Endothelial cell of umbilical vein (primary cell): ENCODE results near the gene ANXA4. TPM values are rescaled to one million over a fixed set of nuclear protein-coding genes. Genes with fewer than 3 reads are reported as not detected.

Source experiments
- BruUV-seq: library from RNA; stranded (reverse); fragments of 400-500 nt; replicated peaks from 2 replicates; lab custom pipeline; 2021; lab: Mats Ljungman, UMichigan
- CTCF ChIA-PET: fragments of 300-600, 350-600 bp; sonication (Branson Sonifier 250); formaldehyde crosslinking; loops from one replicate; lab custom pipeline; 2021; ENCODE audit warnings: antibody characterized with exemption, inconsistent platforms; lab: Charles Lee
- POLR2A ChIA-PET: fragments of 300-600, 350-600 bp; sonication (Branson Sonifier 250); formaldehyde crosslinking; loops from one replicate; lab custom pipeline; 2021; ENCODE audit warnings: antibody characterized with exemption, inconsistent platforms; lab: Charles Lee
- DNase-seq: peaks from one replicate; pipeline ENCODE4 v3.0.0-alpha.2; 2011; ENCODE audit warnings: low read depth, low spot score
- FAIRE-seq: peaks from 2 replicates; lab custom pipeline; 2011; peaks lifted over from hg19 to GRCh38; lab: Jason Lieb, UNC
- H2AFZ ChIP-seq: 2 replicates; pipeline ENCODE4 v1.6.0; 2012; ENCODE audit warnings: low read depth, low read length, control low read depth, inconsistent platforms
- H3K27ac ChIP-seq: 2 replicates; pipeline ENCODE4 v1.5.1; 2011; ENCODE audit warnings: low read depth, mild to moderate bottlenecking, control low read depth, low read length, moderate library complexity; ENCODE audit not compliant: insufficient read depth
- H3K27me3 ChIP-seq, 2 experiments: 2 replicates each; pipeline versions ENCODE4 v1.6.0 to v1.6.1; 2011; ENCODE audit warnings: low read length in 2 of 2, mixed read lengths in 1 of 2; ENCODE audit not compliant: control insufficient read depth in 2 of 2, insufficient read depth in 2 of 2
- H3K36me3 ChIP-seq, 2 experiments: 2 replicates in 1 of 2; 3 replicates in 1 of 2; pipeline ENCODE4 v1.5.1; 2011; ENCODE audit warnings: low read length in 2 of 2, mild to moderate bottlenecking in 1 of 2, moderate library complexity in 1 of 2; ENCODE audit not compliant: control insufficient read depth in 2 of 2, insufficient read depth in 2 of 2; ENCODE audit errors: extremely low read depth in 1 of 2
- H3K4me1 ChIP-seq: 3 replicates; pipeline ENCODE4 v1.5.1; 2011; ENCODE audit warnings: mild to moderate bottlenecking, low read length; ENCODE audit not compliant: control insufficient read depth, insufficient read depth; ENCODE audit errors: extremely low read depth
- H3K4me2 ChIP-seq: 2 replicates; pipeline ENCODE4 v1.6.1; 2011; ENCODE audit warnings: low read length, control low read depth, mixed read lengths; ENCODE audit not compliant: insufficient read depth
- H3K4me3 ChIP-seq, 3 experiments: fragments of 200-600 bp in 1 of 3; sonication (generic), shearing (Covaris generic) in 1 of 3; replicated peaks in 1 of 3; 2 replicates each; pipeline ENCODE4 v1.5.1; 2011 to 2016; ENCODE audit warnings: control low read depth in 3 of 3, low read length in 3 of 3, mild to moderate bottlenecking in 2 of 3, inconsistent platforms in 1 of 3, low read depth in 1 of 3, moderate library complexity in 1 of 3; ENCODE audit not compliant: insufficient read depth in 1 of 3
- H3K79me2 ChIP-seq: 2 replicates; pipeline ENCODE4 v1.6.0; 2012; ENCODE audit warnings: low read length, inconsistent platforms; ENCODE audit not compliant: control insufficient read depth, insufficient read depth
- H3K9ac ChIP-seq: replicated peaks from 2 replicates; pipeline ENCODE3; 2011; ENCODE audit warnings: low read length, control low read depth; ENCODE audit not compliant: insufficient read depth; ENCODE audit errors: extremely low read depth
- H3K9me1 ChIP-seq: replicated peaks from 3 replicates; pipeline ENCODE4 v1.6.0; 2011; ENCODE audit warnings: mild to moderate bottlenecking, low read length; ENCODE audit not compliant: control insufficient read depth, insufficient read depth; ENCODE audit errors: extremely low read depth
- H3K9me3 ChIP-seq: replicated peaks from 2 replicates; pipeline ENCODE4 v1.5.1; 2012; ENCODE audit warnings: low read length, inconsistent platforms; ENCODE audit not compliant: control insufficient read depth, insufficient read depth
- H4K20me1 ChIP-seq: replicated peaks from 2 replicates; pipeline ENCODE3; 2011; ENCODE audit warnings: mild to moderate bottlenecking, low read length; ENCODE audit not compliant: control insufficient read depth, insufficient read depth; ENCODE audit errors: extremely low read depth
- EZH2 ChIP-seq: IDR thresholded peaks from 2 replicates; pipeline ENCODE4 v1.6.1; 2012; ENCODE audit warnings: borderline replicate concordance, low read depth, mild to moderate bottlenecking, moderate library complexity, low read length, inconsistent platforms; ENCODE audit not compliant: severe bottlenecking
- FOS ChIP-seq: IDR thresholded peaks from 2 replicates; pipeline ENCODE4 v1.6.1; 2011; ENCODE audit warnings: mild to moderate bottlenecking, low read length, moderate library complexity, borderline replicate concordance; ENCODE audit not compliant: insufficient read depth
- GATA2 ChIP-seq: IDR thresholded peaks from 2 replicates; pipeline ENCODE4 v1.7.0; 2011; ENCODE audit warnings: low read depth, mild to moderate bottlenecking, moderate library complexity, mixed read lengths, low read length; ENCODE audit not compliant: insufficient read length, insufficient read depth
- JUN ChIP-seq: IDR thresholded peaks from 2 replicates; pipeline ENCODE4 v1.6.1; 2011; ENCODE audit warnings: borderline replicate concordance, low read depth; ENCODE audit not compliant: insufficient read length, insufficient read depth
- MAX ChIP-seq: IDR thresholded peaks from 2 replicates; pipeline ENCODE4 v1.6.1; 2011; ENCODE audit not compliant: insufficient read depth, insufficient read length
- MYC ChIP-seq: IDR thresholded peaks from one replicate; pipeline ENCODE4 v1.6.1; 2011; ENCODE audit warnings: mild to moderate bottlenecking, low read depth, low read length
- POLR2A ChIP-seq: IDR thresholded peaks from 2 replicates; pipeline ENCODE4 v1.6.1; 2012; ENCODE audit warnings: low read depth, mild to moderate bottlenecking, control low read depth, low read length
- POLR2AphosphoS5 ChIP-seq: IDR thresholded peaks from 2 replicates; pipeline ENCODE4 v1.6.1; 2012; ENCODE audit warnings: low read depth, mild to moderate bottlenecking, control low read depth, low read length, moderate library complexity; ENCODE audit not compliant: insufficient read depth
- dilution Hi-C: fragments of 300-500 bp; cut with MboI; formaldehyde crosslinking; loops from one replicate; pipeline ENCODE4 v1.15.0; 2019; ENCODE audit warnings: low sequenced_read_pairs; ENCODE audit not compliant: extremely low pct_ligation_motif_present
- intact Hi-C: fragments of 100-400 bp; cut with micrococcal nuclease; formaldehyde crosslinking; loops from one replicate; pipeline ENCODE4 v1.10.0; 2022
- polyA plus RNA-seq, 4 experiments: library from polyadenylated mRNA; depleted of rRNA in 3 of 4; stranded (reverse) in 3 of 4; unstranded in 1 of 4; fragments of >200 nt; gene quantifications; 2 replicates each; pipeline versions ENCODE4 v1.2.1 to v1.2.3, GENCODE V29; 2011 to 2012; ENCODE audit warnings: missing spikeins in 1 of 4
- total RNA-seq: library from RNA; stranded (reverse); gene quantifications from 2 replicates; pipeline ENCODE4 v1.2.3, GENCODE V29; 2021
- TF ChIP-seq, protein P1 (sequence below), 2 donors: IDR thresholded peaks; 1 replicate in 1 of 2; 2 replicates in 1 of 2; pipeline ENCODE4 v1.5.1; 2011; ENCODE audit warnings: low read length in 2 of 2, mild to moderate bottlenecking in 2 of 2, moderate library complexity in 2 of 2, control low read depth in 1 of 2, inconsistent platforms in 1 of 2, low read depth in 1 of 2; ENCODE audit not compliant: insufficient read depth in 1 of 2; ENCODE audit errors: extremely low read depth in 1 of 2

The ANXA4 gene
- total and polyA plus RNA-seq, 2 donors (not counting 3 experiments of a cell fraction or from before 2014, with no cell fraction given), result 29.4 to 79.6 TPM

DNA sequence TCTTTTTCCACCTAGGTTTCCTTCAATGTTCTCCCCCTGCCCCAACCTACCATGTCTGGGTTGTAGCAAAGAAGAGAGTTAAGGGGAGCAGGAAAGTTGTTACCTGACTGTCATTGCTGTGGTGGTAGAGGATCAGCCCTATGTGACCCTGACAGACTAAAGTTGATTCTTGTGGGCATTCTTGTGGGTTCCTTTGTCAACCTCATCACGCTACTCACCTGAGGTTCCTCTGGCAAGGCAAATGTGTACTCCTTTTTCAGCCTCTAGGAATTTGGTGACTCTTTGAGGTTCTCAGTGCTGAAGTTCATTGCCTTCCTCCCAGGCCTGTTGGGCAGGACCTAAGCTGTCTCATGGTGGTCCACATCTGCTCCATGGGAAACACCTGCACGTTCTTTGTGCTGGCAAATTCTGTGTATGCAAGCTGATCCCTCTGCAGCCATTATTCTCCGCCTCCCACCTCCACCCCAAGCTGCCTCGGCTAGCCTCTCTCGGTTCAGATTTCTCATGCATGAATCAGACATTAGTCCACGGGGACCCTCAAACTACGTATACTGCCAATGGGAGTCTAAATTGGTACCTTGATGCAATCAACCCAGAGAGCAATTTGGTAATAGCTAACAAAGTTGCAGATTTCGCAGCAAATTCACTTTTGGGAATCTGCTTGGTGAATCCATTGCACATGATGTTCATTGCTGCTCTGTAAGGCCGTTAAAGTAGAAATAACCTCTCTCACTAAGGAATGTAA lies 86.0 kb downstream of the ANXA4 start:
- no peak overlapping the region for H3K27ac ChIP-seq
- dilution Hi-C loops, result no loop called here

More for the DNA sequence above, 86.0 kb downstream of the ANXA4 start:
- Histone ChIP-seq H4K20me1 (no peaks in the 10 kb centered on the region), H3K9ac (no peak overlapping the region), H3K9me3 (no peaks in the 10 kb centered on the region), H2AFZ (no peak overlapping the region), H3K9me1 (no peaks in the 10 kb centered on the region), H3K4me2 (no peak overlapping the region), H3K36me3 (no peaks in the 10 kb centered on the region), H3K27me3 (no peaks in the 10 kb centered on the region), H3K4me1 (peaks cover 7% of the 10 kb centered on the region), H3K4me3 (no peak overlapping the region), H3K79me2 (peaks cover 20% of the 10 kb centered on the region)
- FAIRE-seq (no peak), DNase-seq (no peak)
- TF ChIP-seq JUN, result no peak
- TF ChIP-seq POLR2A, result no peak
- TF ChIP-seq, protein P1, sequence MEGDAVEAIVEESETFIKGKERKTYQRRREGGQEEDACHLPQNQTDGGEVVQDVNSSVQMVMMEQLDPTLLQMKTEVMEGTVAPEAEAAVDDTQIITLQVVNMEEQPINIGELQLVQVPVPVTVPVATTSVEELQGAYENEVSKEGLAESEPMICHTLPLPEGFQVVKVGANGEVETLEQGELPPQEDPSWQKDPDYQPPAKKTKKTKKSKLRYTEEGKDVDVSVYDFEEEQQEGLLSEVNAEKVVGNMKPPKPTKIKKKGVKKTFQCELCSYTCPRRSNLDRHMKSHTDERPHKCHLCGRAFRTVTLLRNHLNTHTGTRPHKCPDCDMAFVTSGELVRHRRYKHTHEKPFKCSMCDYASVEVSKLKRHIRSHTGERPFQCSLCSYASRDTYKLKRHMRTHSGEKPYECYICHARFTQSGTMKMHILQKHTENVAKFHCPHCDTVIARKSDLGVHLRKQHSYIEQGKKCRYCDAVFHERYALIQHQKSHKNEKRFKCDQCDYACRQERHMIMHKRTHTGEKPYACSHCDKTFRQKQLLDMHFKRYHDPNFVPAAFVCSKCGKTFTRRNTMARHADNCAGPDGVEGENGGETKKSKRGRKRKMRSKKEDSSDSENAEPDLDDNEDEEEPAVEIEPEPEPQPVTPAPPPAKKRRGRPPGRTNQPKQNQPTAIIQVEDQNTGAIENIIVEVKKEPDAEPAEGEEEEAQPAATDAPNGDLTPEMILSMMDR (IDR thresholded peaks at IDR 0.05; ENCODE audit: extremely low read depth in 1 of 2, insufficient read depth in 1 of 2, low read depth in 1 of 2, low read length in 2 of 2), result no peak
- no peak for TF ChIP-seq MYC
- TF ChIP-seq FOS, result no peak
- TF ChIP-seq EZH2, result no peak
- TF ChIP-seq MAX, result no peak
- TF ChIP-seq GATA2, result no peak
- TF ChIP-seq POLR2AphosphoS5, result no peak
- intact Hi-C loops, result no loop called here
- ChIA-PET CTCF (interaction anchor here (3.5 to 5.3 kb wide), 2 partner anchors 11 to 104 kb away, joined by 25 to 70 read pairs; no protein-coding TSS in a partner anchor), POLR2A (no interaction called here)
- BruUV-seq, result no TSS peak
